Fibroblast of mammary gland (primary cell): ENCODE data around the gene FLT1.

ENCODE experiments used
- DNase-seq: peaks from one replicate; pipeline ENCODE4 v3.0.0-alpha.2; 2010; ENCODE audit warnings: low read depth
- H3K4me3 ChIP-seq: 2 replicates; pipeline ENCODE4 v1.5.1; 2011; ENCODE audit warnings: low read depth, mild to moderate bottlenecking, low read length, moderate library complexity; ENCODE audit not compliant: control insufficient read depth
- TF ChIP-seq, protein P1 (sequence below): conservative IDR thresholded peaks from 2 replicates; pipeline ENCODE4 v1.5.1; 2011; ENCODE audit warnings: low read depth, low read length, inconsistent platforms; ENCODE audit not compliant: control insufficient read depth, insufficient read depth

FLT1 gene

DNA sequence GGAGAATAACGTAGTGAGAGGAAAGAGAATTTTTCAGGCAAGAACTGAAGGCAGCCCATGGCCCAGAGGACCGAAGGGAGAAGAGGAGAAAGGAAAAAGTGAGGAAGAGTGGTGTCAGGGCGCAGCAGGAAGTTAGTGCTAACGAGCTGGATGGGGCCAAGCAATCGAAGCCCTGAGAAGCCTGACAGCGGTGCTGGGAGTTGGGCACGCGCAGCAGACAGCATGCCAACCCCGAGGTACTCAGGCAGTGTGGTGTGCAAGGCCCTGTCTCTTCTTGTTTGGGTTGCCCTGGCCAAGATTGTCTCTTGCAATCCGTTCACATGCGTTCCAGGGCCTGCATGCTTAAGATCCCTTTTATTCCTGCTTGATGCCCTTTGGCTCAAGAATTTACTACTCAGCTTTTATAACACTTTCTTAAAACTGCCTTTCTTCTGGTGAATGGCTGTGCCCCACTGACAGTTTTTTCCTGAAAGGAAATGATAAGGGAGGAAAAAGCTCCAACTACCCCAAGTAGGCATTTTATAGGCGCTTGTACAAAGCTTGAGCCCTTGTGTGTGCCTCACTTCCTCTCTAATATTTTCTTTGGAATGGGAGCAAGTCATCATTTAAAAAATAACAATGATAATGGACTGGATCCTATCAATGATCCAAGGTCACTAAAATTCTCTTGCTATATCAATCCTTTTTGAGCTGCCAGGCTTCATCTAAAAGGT is 115.4 kb downstream of the FLT1 start:
- H3K4me3 ChIP-seq = no peak overlapping the region
- TF ChIP-seq, protein P1, sequence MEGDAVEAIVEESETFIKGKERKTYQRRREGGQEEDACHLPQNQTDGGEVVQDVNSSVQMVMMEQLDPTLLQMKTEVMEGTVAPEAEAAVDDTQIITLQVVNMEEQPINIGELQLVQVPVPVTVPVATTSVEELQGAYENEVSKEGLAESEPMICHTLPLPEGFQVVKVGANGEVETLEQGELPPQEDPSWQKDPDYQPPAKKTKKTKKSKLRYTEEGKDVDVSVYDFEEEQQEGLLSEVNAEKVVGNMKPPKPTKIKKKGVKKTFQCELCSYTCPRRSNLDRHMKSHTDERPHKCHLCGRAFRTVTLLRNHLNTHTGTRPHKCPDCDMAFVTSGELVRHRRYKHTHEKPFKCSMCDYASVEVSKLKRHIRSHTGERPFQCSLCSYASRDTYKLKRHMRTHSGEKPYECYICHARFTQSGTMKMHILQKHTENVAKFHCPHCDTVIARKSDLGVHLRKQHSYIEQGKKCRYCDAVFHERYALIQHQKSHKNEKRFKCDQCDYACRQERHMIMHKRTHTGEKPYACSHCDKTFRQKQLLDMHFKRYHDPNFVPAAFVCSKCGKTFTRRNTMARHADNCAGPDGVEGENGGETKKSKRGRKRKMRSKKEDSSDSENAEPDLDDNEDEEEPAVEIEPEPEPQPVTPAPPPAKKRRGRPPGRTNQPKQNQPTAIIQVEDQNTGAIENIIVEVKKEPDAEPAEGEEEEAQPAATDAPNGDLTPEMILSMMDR = no peak
- no peak for DNase-seq

DNA sequence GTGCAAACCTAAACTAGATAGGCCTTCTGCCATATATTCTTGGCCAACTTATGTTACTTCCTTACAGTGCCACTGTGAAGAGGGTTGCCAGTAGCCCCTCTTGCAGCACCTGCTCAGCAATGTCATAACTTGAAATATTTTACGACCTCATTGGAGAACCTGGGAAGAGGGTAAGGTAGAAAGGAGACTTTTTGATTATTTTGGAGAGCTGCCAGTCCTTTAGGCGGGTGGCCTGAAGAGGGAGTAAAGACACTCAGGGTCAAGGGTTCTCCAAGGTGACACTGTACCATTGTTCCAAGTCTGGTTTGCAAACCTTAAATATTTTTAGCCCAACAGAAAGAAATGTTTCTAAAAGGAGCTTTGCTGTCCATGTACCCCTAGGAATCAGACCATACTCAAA is 118.3 kb downstream of the FLT1 start:
- H3K4me3 ChIP-seq = no peak overlapping the region
- TF ChIP-seq, protein P1 = no peak
- no peak for DNase-seq

DNA sequence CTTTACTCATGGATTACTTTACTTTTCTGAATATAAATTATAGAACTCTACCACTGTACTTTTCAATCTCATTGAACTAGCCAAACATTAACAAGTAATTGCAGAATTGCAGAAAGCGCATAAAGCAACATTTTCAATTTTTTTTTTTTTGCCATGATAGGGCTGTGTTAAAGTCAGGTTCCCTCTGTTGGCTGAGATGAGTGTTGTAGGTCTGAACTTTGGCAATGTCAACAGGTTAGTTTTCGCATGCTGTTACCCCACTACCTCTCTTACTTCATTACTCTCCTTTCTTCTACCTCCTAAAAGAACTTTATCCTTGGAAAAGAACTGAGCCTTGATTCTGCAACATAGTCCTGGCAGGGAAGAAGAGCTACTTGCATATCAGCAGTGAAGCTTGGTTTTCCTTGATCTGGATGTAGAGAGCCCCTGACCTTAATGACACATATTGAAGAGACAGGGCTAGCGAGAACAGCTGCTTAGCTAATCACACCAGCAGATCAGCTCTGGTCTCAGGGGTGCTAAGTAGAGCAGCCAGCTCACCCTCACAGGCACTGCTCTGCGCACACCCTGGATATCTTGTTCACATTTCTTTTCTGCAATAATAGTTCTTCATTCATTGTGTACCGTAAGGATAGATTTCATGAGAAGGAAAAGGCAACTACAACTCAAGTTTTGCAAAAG is 119.5 kb downstream of the FLT1 start:
- TF ChIP-seq, protein P1 = no peak
- no peak overlapping the region for H3K4me3 ChIP-seq
- no peak for DNase-seq

DNA sequence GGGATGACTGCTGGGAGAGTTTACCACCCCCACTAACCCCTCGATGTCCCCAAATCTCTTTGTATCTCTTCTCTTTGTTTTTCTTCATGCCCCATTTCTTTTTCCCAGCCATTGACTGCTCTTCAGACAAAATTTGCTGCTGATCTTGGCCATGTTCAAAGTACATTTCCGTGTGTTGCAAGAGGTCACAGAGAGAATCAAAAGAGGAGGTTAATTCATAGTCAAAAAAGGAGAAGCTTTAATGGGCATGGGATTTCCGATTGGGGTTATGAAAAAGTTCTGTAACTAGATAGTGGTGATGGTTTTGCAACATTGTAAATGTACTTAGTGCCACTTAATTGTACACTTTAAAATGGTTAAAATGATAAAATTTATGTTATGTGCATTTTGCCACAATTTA is 121.1 kb downstream of the FLT1 start:
- TF ChIP-seq, protein P1 = no peak
- no peak for DNase-seq
- H3K4me3 ChIP-seq = no peak overlapping the region

DNA sequence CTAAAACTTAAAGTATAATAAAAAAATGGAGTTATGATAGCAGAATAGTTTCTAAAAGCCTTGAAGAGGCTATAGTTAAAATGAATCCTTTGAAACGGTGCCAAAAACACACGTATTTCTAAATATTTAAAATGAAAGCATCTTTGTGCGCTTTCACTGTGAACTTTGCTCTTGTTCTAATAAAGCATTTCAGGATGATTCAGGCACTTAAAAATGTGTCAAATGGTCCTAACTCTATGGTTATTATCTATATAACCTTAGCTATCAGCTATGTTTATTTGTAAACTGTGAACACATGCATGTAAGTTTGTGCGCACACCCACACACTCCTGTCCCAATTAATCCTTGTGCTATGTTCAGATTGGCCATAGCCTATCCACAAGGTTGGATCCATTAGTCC is 124.5 kb downstream of the FLT1 start:
- TF ChIP-seq, protein P1 = no peak
- DNase-seq = no peak

DNA sequence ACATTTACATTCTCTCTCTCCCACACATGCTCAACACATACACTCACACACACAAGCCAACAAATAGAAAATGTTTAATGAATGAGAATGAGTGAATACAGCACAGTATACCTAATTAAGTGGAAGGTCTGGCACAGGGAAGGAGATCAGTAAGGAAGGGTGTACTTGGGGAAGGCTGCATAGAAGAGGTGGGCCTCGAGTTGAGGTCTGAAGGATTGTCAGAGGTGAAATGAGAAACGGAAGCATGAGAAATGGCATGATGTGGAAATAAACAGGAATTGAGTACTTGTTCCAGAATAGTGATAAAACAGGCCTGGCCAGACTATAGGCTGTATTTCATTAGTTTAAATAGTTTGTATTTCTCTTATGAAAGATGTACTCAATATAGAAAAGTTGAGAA is 136.2 kb downstream of the FLT1 start:
- no peak for DNase-seq
- no peak overlapping the region for H3K4me3 ChIP-seq
- TF ChIP-seq, protein P1 = no peak

More for the DNA sequence above, 124.5 kb downstream of the FLT1 start:
- no peak overlapping the region for H3K4me3 ChIP-seq
